ENCODE results near the gene ATAD3A. TPM values are rescaled to one million over a fixed set of nuclear protein-coding genes. Genes with fewer than 3 reads are reported as not detected.
"Not testable (repeated sequence)": the region's sequence is repeated elsewhere in the genome, so short reads cannot be mapped to it uniquely, and the experiment has no call there.

ATAD3A gene
- total RNA-seq, 1 experiment from 2014 or later: 92.7 TPM

GRCh38 chr1:1523651-1524050, 11.7 kb downstream of the ATAD3A start:
- POLR2A ChIA-PET (ENCODE audit: low non-redundant PET); H3K4me1 ChIP-seq (ENCODE audit: insufficient read depth, low read length, poor library complexity, severe bottlenecking); H3K4me3 ChIP-seq (ENCODE audit: low read depth, low read length, poor library complexity, severe bottlenecking); H3K36me3 ChIP-seq (ENCODE audit: insufficient read depth, low read length, poor library complexity, severe bottlenecking); H3K27me3 ChIP-seq (replicated peaks; ENCODE audit: insufficient read depth, low read depth, low read length, poor library complexity); H3K9me3 ChIP-seq (ENCODE audit: low read depth, low read length, poor library complexity, severe bottlenecking); BruUV-seq (replicated peaks); CTCF ChIA-PET; H3K27ac ChIP-seq (ENCODE audit: low read depth, low read length, poor library complexity, severe bottlenecking); DNase-seq (ENCODE audit: low spot score); intact Hi-C loops (cut with micrococcal nuclease; ENCODE audit: unreplicated experiment): not testable (repeated sequence)

GRCh38 chr1:1524750-1525383, 12.9 kb downstream of the ATAD3A start:
- DNase-seq (ENCODE audit: low spot score); H3K27ac ChIP-seq (ENCODE audit: low read depth, low read length, poor library complexity, severe bottlenecking); H3K4me3 ChIP-seq (ENCODE audit: low read depth, low read length, poor library complexity, severe bottlenecking); H3K9me3 ChIP-seq (ENCODE audit: low read depth, low read length, poor library complexity, severe bottlenecking); intact Hi-C loops (cut with micrococcal nuclease; ENCODE audit: unreplicated experiment); CTCF ChIA-PET; BruUV-seq (replicated peaks); H3K4me1 ChIP-seq (ENCODE audit: insufficient read depth, low read length, poor library complexity, severe bottlenecking); H3K27me3 ChIP-seq (replicated peaks; ENCODE audit: insufficient read depth, low read depth, low read length, poor library complexity); POLR2A ChIA-PET (ENCODE audit: low non-redundant PET): not testable (repeated sequence)
- H3K36me3 ChIP-seq (ENCODE audit: insufficient read depth, low read length, poor library complexity, severe bottlenecking): peaks cover 20% of the 10 kb centered on the region

GRCh38 chr1:1526476-1526875, 14.5 kb downstream of the ATAD3A start:
- POLR2A ChIA-PET (ENCODE audit: low non-redundant PET); H3K4me3 ChIP-seq (ENCODE audit: low read depth, low read length, poor library complexity, severe bottlenecking); CTCF ChIA-PET; DNase-seq (ENCODE audit: low spot score); H3K9me3 ChIP-seq (ENCODE audit: low read depth, low read length, poor library complexity, severe bottlenecking); H3K27ac ChIP-seq (ENCODE audit: low read depth, low read length, poor library complexity, severe bottlenecking); H3K27me3 ChIP-seq (replicated peaks; ENCODE audit: insufficient read depth, low read depth, low read length, poor library complexity); BruUV-seq (replicated peaks); H3K4me1 ChIP-seq (ENCODE audit: insufficient read depth, low read length, poor library complexity, severe bottlenecking); intact Hi-C loops (cut with micrococcal nuclease; ENCODE audit: unreplicated experiment): not testable (repeated sequence)
- peaks cover 24% of the 10 kb centered on the region for H3K36me3 ChIP-seq (ENCODE audit: insufficient read depth, low read length, poor library complexity, severe bottlenecking)

DNA sequence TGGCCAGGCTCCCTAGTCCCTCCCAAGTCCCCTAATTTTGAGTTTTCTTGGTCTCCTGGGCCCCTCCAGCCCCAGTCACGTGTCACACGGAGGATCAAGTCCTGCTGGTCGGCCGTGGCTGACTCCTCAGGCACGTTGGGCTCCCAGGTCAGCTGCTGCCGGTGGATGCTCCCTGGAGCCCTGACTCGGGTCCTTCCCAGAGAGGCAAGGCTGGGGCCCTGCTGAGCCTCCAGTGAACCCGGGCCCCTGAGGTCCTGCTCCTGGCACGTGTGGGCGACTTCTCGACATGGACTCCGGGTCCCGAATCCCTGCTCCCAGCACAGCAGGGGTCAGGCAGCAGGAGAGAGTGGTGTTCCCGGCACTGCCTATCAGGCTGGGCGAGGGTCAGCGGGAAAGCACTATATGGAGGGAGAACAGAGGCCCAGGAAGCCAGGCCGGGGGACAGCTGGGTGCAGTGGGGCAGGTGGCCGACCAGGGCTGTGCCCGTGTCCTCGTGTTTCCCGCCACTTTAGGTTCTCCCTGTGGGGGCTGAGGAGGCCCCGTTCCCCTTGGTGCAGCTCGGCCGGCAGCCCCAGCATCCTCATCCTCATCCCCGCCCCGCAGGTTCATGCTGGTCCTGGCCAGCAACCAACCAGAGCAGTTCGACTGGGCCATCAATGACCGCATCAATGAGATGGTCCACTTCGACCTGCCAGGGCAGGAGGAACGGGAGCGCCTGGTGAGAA, 15.3 kb downstream of the ATAD3A start:
- Histone ChIP-seq H3K4me3 (ENCODE audit: low read depth, low read length, poor library complexity, severe bottlenecking) (no peak overlapping the region), H3K36me3 (ENCODE audit: insufficient read depth, low read length, poor library complexity, severe bottlenecking) (peaks cover 27% of the 10 kb centered on the region), H3K4me1 (ENCODE audit: insufficient read depth, low read length, poor library complexity, severe bottlenecking) (no peaks in the 10 kb centered on the region), H3K27ac (ENCODE audit: low read depth, low read length, poor library complexity, severe bottlenecking) (no peak overlapping the region), H3K9me3 (ENCODE audit: low read depth, low read length, poor library complexity, severe bottlenecking) (no peaks in the 10 kb centered on the region), H3K27me3 (replicated peaks; ENCODE audit: insufficient read depth, low read depth, low read length, poor library complexity) (no peaks in the 10 kb centered on the region)
- no TSS peak for BruUV-seq (replicated peaks)
- ChIA-PET CTCF (no interaction called here), POLR2A (ENCODE audit: low non-redundant PET) (no interaction called here)
- TF ChIP-seq CTCF (conservative IDR thresholded peaks at IDR 0.05; ENCODE audit: low read depth, low read length) (no peak), EZH2 (IDR thresholded peaks at IDR 0.05; ENCODE audit: borderline replicate concordance, low read depth, low read length, poor library complexity, severe bottlenecking) (no peak)
- DNase-seq (ENCODE audit: low spot score): no peak
- intact Hi-C loops (cut with micrococcal nuclease; ENCODE audit: unreplicated experiment): no loop called here
